ENCODE measurements around the gene SLC29A2.

The SLC29A2 gene

DNA sequence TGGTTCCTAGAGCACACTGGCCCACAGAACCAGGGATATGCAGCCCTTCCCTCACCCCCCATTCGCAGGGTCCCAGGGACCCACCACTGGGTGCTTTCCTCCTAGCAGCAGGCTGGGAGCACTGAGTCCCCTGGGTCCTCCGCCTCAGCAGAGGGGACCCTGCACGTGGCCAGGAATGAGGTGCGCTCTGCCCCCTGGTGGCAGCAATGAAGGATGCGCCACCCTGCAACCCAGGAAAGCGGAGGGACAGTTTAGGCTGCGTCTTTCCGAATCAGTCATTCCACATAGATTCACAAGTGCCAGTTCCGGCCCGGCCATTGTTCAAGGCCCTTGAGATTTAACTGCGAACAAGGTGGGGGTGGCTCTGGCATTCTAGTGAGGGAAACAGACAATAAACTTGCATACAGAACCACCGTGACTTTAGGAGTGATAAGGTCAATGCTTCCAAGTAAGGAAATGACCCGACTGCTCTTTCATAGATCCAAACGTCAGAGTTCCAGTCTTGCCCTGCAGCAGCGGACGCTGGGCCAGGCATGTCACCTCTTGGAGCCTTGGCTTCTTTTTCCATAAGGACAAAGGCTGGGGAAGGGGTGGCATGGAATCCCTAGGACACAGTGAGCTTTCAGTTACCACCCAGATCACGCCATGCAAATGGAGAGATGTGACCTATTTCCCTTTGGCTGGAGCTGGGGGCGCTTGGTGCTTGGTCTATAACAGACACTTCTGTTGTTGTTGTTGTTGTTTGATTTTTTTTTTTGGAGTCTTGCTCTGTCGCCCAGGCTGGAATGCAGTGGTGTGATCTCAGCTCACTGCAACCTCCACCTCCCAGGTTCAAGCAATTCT lies 43.0 kb downstream of the SLC29A2 start:
- Histone ChIP-seq H3K27ac (peak overlapping the region in 1 of 2 donors; percentile 89), H3K4me3 (peak overlapping the region; percentile 48)
- no peak for DNase-seq (ENCODE audit: low spot score)
- TF ChIP-seq, protein P1, sequence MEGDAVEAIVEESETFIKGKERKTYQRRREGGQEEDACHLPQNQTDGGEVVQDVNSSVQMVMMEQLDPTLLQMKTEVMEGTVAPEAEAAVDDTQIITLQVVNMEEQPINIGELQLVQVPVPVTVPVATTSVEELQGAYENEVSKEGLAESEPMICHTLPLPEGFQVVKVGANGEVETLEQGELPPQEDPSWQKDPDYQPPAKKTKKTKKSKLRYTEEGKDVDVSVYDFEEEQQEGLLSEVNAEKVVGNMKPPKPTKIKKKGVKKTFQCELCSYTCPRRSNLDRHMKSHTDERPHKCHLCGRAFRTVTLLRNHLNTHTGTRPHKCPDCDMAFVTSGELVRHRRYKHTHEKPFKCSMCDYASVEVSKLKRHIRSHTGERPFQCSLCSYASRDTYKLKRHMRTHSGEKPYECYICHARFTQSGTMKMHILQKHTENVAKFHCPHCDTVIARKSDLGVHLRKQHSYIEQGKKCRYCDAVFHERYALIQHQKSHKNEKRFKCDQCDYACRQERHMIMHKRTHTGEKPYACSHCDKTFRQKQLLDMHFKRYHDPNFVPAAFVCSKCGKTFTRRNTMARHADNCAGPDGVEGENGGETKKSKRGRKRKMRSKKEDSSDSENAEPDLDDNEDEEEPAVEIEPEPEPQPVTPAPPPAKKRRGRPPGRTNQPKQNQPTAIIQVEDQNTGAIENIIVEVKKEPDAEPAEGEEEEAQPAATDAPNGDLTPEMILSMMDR (IDR thresholded peaks at IDR 0.05): peak; percentile 90

DNA sequence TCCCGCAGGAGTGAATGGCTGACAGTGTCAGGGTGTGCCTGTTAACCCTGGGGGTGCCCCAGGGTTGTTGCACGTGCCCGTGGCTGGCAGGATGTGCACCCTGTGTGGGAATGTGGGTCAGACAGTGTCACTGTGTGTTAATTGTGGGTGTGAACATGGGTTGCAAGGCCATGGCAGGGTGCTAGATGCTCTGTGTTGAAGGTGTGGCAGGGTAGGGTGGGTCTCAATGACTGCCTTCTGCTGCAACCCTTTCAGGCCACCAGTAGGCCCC lies 43.6 kb downstream of the SLC29A2 start:
- TF ChIP-seq, protein P1 (IDR thresholded peaks at IDR 0.05): no peak
- peak overlapping the region in 1 of 2 donors; percentile 89 for H3K27ac ChIP-seq
- no peak overlapping the region for H3K4me3 ChIP-seq
- DNase-seq (ENCODE audit: low spot score): no peak

DNA sequence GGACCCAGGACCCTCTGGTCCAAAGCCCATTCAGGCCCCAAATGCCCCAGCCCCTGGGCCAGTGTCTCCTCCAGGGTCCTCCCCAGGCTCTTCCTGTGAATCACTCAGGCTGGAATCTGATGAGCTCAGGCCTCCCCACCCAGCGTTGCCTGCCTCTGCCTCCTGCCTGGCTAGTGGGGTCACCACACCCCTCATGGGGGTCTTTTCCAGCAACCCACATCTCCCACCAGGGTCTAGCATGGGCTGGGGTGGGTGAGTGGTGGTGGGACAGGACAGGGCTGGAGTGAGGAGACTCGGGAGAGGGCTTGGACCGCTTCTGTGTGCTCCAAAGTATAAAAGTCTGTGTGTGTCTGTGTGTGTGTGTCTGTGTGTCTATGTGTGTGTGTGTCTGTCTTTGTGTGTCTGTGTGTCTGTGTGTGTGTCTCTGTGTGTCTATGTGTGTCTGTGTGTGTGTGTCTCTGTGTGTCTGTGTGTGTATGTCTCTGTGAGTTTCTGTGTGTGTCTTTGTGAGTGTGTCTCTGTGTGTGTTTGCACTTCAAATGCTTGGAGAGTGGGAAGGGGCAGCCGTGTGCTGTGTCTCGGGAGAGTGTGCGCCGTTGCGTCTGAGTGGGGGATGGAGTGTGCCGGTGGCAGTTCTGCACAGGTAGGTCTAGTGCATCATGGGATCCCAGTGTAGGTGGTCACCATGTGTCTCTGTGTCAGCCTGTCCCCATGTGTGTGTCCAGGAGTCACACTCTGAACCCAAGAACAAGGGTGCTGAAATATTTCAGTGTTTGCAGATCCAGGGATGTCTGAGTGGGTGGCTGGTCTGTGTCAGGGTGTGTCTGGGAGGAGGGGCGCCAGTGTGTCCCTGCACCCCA lies 44.2 kb downstream of the SLC29A2 start:
- Histone ChIP-seq H3K27ac (peak overlapping the region; percentile 37 to 89), H3K4me3 (peak overlapping the region; percentile 21)
- no peak for DNase-seq (ENCODE audit: low spot score)
- TF ChIP-seq, protein P1 (IDR thresholded peaks at IDR 0.05): no peak

DNA sequence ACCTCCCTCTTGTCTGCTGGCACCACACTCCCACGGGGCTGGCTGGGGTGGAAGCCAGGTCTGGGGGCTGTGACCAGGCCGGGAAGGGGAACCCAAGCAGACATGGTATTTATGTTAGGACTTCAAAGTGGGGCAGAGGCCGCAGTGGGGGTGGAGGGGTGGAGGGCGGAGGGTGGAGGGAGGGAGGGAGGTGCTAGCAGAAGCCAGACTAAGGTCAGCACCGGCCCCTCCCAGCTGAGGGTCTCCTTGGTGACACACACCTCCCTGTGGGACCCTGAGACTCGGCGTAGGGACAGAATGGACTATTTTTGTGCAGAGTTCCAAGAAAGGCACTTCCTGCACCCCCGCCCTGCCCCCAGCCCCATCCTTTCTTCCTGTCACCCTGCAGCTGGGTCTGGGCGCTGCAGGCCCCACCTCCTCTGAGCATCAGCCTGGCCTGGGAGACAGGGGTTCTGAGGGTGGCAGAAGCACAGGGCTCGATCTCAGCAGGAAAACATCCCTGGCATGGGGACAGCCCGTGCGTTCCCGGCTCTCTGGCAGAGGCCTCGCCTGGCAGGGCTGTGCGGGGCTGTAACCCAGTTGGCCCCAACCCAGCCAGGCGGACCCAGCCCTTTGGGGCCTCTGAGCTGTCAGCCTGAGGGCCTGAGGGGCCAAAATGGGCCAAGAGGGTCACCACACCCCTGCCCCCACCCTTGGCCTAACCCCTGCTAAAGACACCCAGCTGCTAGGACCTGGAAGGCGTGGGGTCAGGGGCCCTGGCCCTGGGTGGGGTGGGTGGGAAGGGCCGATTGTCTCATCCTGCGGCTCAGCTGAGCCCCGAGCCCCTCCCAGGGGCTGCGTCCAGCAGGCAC lies 45.1 kb downstream of the SLC29A2 start:
- peak overlapping the region; percentile 21 for H3K4me3 ChIP-seq
- no peak for DNase-seq (ENCODE audit: low spot score)
- peak overlapping the region; percentile 37 to 89 for H3K27ac ChIP-seq
- TF ChIP-seq, protein P1 (IDR thresholded peaks at IDR 0.05): no peak

DNA sequence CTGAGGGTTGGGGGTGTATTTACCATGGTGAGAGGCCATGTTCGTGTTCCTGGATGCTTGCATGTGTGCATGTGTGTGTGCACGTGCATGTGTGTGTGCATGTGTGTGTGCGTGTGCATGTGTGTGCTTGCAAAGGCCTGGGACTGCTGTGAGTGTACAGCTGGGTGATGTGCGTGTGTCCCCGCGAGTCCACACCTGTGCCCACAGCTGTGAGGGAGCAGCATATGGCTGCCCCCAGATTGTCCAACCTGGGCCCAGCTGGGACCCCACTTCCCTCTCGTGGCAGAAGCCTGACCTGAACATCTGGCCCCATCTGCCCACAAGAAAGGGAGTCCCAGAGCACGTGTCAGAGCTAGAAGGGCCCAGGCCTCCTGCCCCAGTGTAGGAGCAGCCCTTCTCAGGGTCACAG lies 46.3 kb downstream of the SLC29A2 start:
- Histone ChIP-seq H3K27ac (peak overlapping the region in 1 of 2 donors; percentile 89), H3K4me3 (no peak overlapping the region)
- TF ChIP-seq, protein P1 (IDR thresholded peaks at IDR 0.05): no peak
- no peak for DNase-seq (ENCODE audit: low spot score)

DNA sequence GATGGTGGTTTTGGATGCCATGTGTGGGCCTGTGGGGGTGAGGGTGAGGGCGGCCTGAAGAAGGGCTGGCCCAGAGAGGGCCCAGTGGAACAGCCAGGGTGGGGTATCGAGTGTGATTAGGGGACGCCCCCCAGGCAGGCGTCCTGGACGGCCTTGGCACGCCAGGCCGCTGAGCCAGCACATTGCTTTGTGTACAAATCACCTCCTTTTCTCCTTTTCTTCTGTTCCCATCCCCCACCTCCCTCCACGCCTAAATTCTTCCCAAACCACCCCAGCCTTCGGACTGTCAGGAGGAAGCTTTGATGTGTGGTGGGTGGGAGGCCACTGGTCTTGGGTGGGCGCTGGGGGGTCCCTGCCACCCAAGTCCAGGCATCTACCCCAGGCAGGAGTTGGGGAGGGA lies 46.9 kb downstream of the SLC29A2 start:
- no peak for DNase-seq (ENCODE audit: low spot score)
- TF ChIP-seq, protein P1 (IDR thresholded peaks at IDR 0.05): no peak
- no peak overlapping the region for H3K4me3 ChIP-seq
- peak overlapping the region in 1 of 2 donors; percentile 89 for H3K27ac ChIP-seq

Measured in coronary artery (tissue), 2 donors.